MM.1S (cell line): ENCODE measurements around the gene CAMK4.

Experiments used
- DNase-seq: peaks from one replicate; pipeline ENCODE4 v3.0.0-alpha.2; 2015
- H2AFZ ChIP-seq: fragments of 300-600 bp; sonication (generic); 2 replicates; pipeline ENCODE4 v1.6.0; 2016; ENCODE audit warnings: antibody characterized with exemption, low read length
- H3F3A ChIP-seq: fragments of 300-600 bp; sonication (generic); 2 replicates; pipeline ENCODE4 v1.6.1; 2016; ENCODE audit warnings: mild to moderate bottlenecking, antibody characterized with exemption, low read length, moderate library complexity, mixed read lengths; ENCODE audit not compliant: insufficient read depth
- H3K27ac ChIP-seq: fragments of 300-600 bp; sonication (generic); 2 replicates; pipeline ENCODE4 v1.5.1; 2016; ENCODE audit warnings: mild to moderate bottlenecking, low read length
- H3K27me3 ChIP-seq: fragments of 300-600 bp; sonication (generic); replicated peaks from 2 replicates; pipeline ENCODE4 v1.6.0; 2016; ENCODE audit warnings: low read length; ENCODE audit not compliant: insufficient read depth
- H3K36me3 ChIP-seq: fragments of 300-600 bp; sonication (generic); replicated peaks from 2 replicates; pipeline ENCODE4 v1.6.1; 2016; ENCODE audit warnings: mild to moderate bottlenecking, low read length, mixed read lengths; ENCODE audit not compliant: insufficient read depth
- H3K4me1 ChIP-seq: fragments of 300-600 bp; sonication (generic); 2 replicates; pipeline ENCODE4 v1.6.1; 2016; ENCODE audit warnings: low read length, mixed read lengths
- H3K4me2 ChIP-seq: fragments of 300-600 bp; sonication (generic); 2 replicates; pipeline ENCODE4 v1.6.0; 2016; ENCODE audit warnings: low read depth, low read length
- H3K4me3 ChIP-seq: fragments of 300-600 bp; sonication (generic); 2 replicates; pipeline ENCODE4 v1.5.1; 2016; ENCODE audit warnings: low read length, mixed read lengths
- H3K79me2 ChIP-seq: fragments of 300-600 bp; sonication (generic); 2 replicates; pipeline ENCODE4 v1.6.1; 2016; ENCODE audit warnings: mixed run types, low read length, mixed read lengths
- H3K9ac ChIP-seq: fragments of 300-600 bp; sonication (generic); 2 replicates; pipeline ENCODE4 v1.6.1; 2016; ENCODE audit warnings: low read length, mixed read lengths
- H3K9me2 ChIP-seq: fragments of 300-600 bp; sonication (generic); replicated peaks from 2 replicates; pipeline ENCODE4 v1.6.1; 2016; ENCODE audit warnings: mild to moderate bottlenecking, low read length, mixed read lengths; ENCODE audit not compliant: insufficient read depth
- H3K9me3 ChIP-seq: fragments of 300-600 bp; sonication (generic); replicated peaks from 2 replicates; pipeline ENCODE4 v1.6.1; 2016; ENCODE audit warnings: mild to moderate bottlenecking, low read length, mixed read lengths; ENCODE audit not compliant: insufficient read depth
- H4K20me1 ChIP-seq: fragments of 300-600 bp; sonication (generic); 2 replicates; pipeline ENCODE4 v1.6.1; 2016; ENCODE audit warnings: mild to moderate bottlenecking, low read length, moderate library complexity, mixed read lengths; ENCODE audit not compliant: insufficient read depth
- EZH2 ChIP-seq: fragments of 300-600 bp; sonication (generic); optimal IDR thresholded peaks from 2 replicates; pipeline ENCODE3; 2017; ENCODE audit warnings: low read depth, mild to moderate bottlenecking, antibody characterized with exemption, low read length, mixed read lengths
- EZH2phosphoT487 ChIP-seq: fragments of 300-600 bp; sonication (generic); IDR thresholded peaks from 2 replicates; pipeline ENCODE4 v1.6.1; 2018; ENCODE audit warnings: antibody characterized with exemption, low read length
- TF ChIP-seq, protein P1 (sequence below): fragments of 300-600 bp; sonication (generic); IDR thresholded peaks from 2 replicates; pipeline ENCODE4 v1.5.1; 2016; ENCODE audit warnings: antibody characterized with exemption, low read length, mixed read lengths

The CAMK4 gene

DNA sequence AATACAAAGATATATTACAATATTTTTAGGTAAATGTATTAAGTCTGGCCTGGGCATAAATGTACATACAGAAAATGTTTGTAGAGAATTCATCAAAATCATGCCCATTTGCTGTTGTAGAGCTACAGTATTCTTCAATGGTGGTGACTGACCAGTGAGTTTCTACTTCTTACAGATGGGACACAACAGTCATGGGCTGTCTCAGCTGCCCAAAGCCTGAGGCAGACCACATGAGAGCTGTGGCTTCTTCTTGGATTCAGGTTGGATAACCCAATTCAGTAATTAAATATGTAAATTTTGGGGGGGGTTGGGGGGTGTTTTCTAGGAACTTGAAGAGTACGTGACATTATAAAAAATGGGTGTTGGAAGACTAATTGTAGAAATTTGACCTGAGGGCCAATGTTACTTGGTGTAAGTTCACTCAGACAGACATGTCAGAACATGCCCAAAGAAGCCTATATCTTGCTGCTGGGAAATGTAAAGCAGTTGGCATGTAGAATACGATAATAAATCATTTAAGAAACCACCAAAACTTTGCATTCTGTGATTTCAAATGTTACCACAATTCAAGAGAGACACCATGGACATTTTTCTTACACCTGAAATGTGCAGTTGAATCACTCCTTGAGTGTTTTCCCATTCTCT lies 270.3 kb downstream of the CAMK4 start:
- H3K9me2 ChIP-seq = no peaks in the 10 kb centered on the region
- no peak overlapping the region for H3K9ac ChIP-seq
- H3K4me1 ChIP-seq = peaks cover 14% of the 10 kb centered on the region
- no peaks in the 10 kb centered on the region for H3K9me3 ChIP-seq
- H2AFZ ChIP-seq = no peak overlapping the region
- no peak overlapping the region for H3K4me2 ChIP-seq
- no peak for TF ChIP-seq EZH2
- TF ChIP-seq, protein P1, sequence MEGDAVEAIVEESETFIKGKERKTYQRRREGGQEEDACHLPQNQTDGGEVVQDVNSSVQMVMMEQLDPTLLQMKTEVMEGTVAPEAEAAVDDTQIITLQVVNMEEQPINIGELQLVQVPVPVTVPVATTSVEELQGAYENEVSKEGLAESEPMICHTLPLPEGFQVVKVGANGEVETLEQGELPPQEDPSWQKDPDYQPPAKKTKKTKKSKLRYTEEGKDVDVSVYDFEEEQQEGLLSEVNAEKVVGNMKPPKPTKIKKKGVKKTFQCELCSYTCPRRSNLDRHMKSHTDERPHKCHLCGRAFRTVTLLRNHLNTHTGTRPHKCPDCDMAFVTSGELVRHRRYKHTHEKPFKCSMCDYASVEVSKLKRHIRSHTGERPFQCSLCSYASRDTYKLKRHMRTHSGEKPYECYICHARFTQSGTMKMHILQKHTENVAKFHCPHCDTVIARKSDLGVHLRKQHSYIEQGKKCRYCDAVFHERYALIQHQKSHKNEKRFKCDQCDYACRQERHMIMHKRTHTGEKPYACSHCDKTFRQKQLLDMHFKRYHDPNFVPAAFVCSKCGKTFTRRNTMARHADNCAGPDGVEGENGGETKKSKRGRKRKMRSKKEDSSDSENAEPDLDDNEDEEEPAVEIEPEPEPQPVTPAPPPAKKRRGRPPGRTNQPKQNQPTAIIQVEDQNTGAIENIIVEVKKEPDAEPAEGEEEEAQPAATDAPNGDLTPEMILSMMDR = no peak
- TF ChIP-seq EZH2phosphoT487 = no peak
- no peaks in the 10 kb centered on the region for H3F3A ChIP-seq
- no peaks in the 10 kb centered on the region for H3K36me3 ChIP-seq
- no peaks in the 10 kb centered on the region for H3K27me3 ChIP-seq
- no peaks in the 10 kb centered on the region for H3K79me2 ChIP-seq
- H3K27ac ChIP-seq = no peak overlapping the region
- no peak for DNase-seq
- H3K4me3 ChIP-seq = no peak overlapping the region
- H4K20me1 ChIP-seq = no peaks in the 10 kb centered on the region

- H3K27ac ChIP-seq = no peak overlapping the region
- H3K79me2 ChIP-seq = no peaks in the 10 kb centered on the region
- no peaks in the 10 kb centered on the region for H3F3A ChIP-seq
- H3K36me3 ChIP-seq = no peaks in the 10 kb centered on the region
- no peaks in the 10 kb centered on the region for H3K27me3 ChIP-seq
- H4K20me1 ChIP-seq = no peaks in the 10 kb centered on the region
- TF ChIP-seq EZH2phosphoT487 (no peak), EZH2 (no peak)
- TF ChIP-seq, protein P1 = no peak
- no peaks in the 10 kb centered on the region for H3K9me2 ChIP-seq
- no peak overlapping the region for H3K9ac ChIP-seq
- no peak overlapping the region for H3K4me3 ChIP-seq
- no peaks in the 10 kb centered on the region for H3K9me3 ChIP-seq
- DNase-seq = no peak
- no peak overlapping the region for H2AFZ ChIP-seq
- H3K4me2 ChIP-seq = no peak overlapping the region
- H3K4me1 ChIP-seq = peaks cover 14% of the 10 kb centered on the region
These were observed 271.0 kb downstream of the CAMK4 start for GRCh38 chr5:111495159-111495558.

GRCh38 chr5:111498346-111498745 lies 274.2 kb downstream of the CAMK4 start:
- H4K20me1 ChIP-seq = no peaks in the 10 kb centered on the region

More at GRCh38 chr5:111498346-111498745, 274.2 kb downstream of the CAMK4 start:
- Histone ChIP-seq H3K9me2 (no peaks in the 10 kb centered on the region), H3K27ac (peak overlapping the region; percentile 12; the same call in 1 of the 2 replicates), H3K79me2 (no peaks in the 10 kb centered on the region), H3K4me1 (peaks cover 14% of the 10 kb centered on the region), H3K36me3 (no peaks in the 10 kb centered on the region), H3K9me3 (no peaks in the 10 kb centered on the region), H3K4me3 (peak overlapping the region; percentile 23), H3K27me3 (no peaks in the 10 kb centered on the region), H3F3A (no peaks in the 10 kb centered on the region), H3K4me2 (peak overlapping the region; percentile 63), H2AFZ (0 out of 2 replicates have a peak overlapping the region, but pooled peaks have one; percentile 8), H3K9ac (no peak overlapping the region)
- peak; percentile 22 for DNase-seq
- TF ChIP-seq EZH2phosphoT487 (no peak), EZH2 (no peak)
- TF ChIP-seq, protein P1 = no peak
